GM21423 (cell line): ENCODE results near the gene SEMA4G.

ENCODE experiments used
- ATAC-seq: cut with Tn5 transposase; IDR thresholded peaks from one replicate; pipeline ENCODE4 v1.9.1; 2021; ENCODE audit warnings: mild to moderate bottlenecking, moderate library complexity; ENCODE audit not compliant: unreplicated experiment

Gene SEMA4G, protein sequence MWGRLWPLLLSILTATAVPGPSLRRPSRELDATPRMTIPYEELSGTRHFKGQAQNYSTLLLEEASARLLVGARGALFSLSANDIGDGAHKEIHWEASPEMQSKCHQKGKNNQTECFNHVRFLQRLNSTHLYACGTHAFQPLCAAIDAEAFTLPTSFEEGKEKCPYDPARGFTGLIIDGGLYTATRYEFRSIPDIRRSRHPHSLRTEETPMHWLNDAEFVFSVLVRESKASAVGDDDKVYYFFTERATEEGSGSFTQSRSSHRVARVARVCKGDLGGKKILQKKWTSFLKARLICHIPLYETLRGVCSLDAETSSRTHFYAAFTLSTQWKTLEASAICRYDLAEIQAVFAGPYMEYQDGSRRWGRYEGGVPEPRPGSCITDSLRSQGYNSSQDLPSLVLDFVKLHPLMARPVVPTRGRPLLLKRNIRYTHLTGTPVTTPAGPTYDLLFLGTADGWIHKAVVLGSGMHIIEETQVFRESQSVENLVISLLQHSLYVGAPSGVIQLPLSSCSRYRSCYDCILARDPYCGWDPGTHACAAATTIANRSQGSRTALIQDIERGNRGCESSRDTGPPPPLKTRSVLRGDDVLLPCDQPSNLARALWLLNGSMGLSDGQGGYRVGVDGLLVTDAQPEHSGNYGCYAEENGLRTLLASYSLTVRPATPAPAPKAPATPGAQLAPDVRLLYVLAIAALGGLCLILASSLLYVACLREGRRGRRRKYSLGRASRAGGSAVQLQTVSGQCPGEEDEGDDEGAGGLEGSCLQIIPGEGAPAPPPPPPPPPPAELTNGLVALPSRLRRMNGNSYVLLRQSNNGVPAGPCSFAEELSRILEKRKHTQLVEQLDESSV

DNA sequence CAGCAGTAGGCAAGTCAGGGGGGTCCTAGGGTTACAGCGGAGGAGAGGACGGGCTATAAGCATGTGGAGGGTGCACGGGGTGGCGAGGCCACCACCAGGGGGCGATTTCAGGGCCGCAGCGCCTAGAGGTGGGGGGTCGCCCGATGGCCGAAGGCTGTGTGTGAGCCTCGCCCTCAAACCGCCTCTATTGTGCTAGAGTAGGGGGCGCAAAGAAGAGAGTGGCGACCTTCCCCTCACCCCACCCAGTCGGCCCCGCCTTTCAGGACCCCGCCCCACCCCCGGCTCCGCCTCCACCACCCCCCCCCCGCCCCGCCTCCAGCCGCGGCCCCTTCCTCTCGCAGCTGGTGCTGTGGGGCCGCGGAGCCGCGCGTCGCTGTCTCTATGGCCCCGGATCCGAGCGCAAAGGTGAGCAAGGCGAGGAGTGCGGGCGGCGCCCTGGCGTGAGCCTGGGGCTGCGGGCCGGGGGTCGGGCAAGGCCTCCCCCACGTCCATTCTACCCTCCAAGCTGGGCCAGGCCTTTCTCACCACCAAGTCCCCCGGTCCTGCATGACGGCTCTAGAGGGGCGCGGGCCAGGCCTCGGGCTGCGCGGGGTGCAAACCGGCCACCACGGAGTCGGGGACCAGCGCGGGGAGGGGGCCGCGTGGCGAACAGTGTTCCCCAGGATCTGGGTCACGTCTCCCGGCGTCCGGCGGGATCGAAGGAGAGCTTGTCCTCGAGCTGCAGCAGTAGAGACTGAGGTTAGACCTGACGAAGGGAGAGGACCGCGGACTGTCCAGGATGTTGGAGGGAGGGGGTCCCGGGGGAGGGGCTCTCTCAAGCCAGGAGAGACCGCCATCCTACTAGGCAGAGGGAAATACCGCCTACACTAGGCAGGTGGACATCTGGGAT lies at the start of gene SEMA4G:
Gene SEMA4G (plus strand): TSS at position 318 of the 889 bp plus-strand sequence. CDS start 3,409 bp downstream, outside the sequence.
- no peak for ATAC-seq

DNA sequence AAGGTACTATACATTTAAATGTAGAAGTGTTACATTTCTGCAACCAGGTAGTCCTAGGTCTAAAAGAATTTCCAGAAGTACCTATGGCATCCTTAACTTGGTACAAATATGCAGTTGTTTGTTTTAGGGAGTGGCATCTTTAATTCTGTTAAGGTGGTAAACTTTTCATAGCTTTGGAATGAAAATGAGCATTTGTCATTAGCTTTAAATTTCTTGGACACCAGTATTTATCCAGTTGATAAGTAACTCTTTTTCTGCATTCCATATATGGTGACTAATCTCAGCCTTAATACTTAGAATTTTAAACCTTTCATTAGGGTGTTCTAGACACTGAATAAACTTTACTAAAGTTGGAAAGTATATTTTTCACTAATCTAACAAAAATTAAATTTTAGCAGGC lies 45.7 kb upstream of the SEMA4G start:
- ATAC-seq, result no peak

DNA sequence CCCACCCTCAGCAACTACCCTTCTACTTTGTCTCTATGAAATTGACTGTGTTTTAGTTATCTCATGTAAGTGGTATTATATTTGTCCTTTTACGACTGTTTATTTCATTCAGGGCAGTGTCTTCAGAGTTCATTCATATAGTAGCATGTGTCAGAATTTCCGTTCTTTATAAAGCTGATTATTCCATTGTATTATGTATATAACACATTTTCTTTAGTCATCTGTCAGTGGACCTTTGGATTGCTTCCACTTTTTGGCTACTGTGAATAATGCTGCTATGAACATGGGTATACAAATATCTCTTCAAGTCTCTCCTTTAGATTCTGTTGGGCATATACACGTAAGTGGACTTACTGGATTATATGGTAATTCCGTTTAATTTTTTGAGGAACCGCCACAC lies 42.0 kb upstream of the SEMA4G start:
- ATAC-seq, result no peak

DNA sequence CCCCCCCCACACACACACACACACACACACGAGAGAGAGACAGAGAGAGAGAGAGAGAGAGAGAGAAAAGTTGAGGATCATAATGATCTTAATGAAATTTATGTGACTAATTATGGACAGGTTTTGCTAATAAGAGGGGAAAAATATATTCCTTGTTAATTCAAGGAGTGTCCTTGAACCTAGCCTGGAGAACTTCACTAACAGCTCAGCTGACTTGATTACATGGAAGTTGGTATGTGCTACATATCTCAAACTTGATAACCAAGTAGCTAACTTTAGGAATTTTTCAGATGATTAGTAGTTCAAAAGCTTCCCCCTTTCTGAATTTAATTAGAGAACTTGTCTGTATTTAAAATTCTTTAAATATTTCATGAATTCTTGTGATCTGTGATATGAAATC lies 41.3 kb upstream of the SEMA4G start:
- ATAC-seq, result no peak

DNA sequence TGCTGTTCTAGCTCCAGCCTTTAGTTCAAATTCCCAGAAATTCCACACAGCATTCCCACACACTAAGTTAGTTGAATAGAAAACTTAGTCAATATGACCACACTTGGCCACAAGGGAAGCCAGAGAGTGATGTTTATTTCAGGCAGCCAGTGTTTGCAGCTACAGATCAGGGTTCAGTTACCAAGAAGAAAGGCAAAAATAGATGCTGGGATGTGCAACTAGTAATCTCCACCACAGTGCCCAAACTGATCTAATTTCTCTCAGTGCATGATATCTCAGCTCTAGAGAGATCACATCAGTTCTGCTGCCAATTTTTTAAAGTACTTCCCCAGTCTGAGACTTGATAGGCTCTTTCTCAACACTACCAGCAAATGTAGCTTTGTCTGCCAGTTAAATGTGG lies 38.9 kb upstream of the SEMA4G start:
- ATAC-seq, result no peak

DNA sequence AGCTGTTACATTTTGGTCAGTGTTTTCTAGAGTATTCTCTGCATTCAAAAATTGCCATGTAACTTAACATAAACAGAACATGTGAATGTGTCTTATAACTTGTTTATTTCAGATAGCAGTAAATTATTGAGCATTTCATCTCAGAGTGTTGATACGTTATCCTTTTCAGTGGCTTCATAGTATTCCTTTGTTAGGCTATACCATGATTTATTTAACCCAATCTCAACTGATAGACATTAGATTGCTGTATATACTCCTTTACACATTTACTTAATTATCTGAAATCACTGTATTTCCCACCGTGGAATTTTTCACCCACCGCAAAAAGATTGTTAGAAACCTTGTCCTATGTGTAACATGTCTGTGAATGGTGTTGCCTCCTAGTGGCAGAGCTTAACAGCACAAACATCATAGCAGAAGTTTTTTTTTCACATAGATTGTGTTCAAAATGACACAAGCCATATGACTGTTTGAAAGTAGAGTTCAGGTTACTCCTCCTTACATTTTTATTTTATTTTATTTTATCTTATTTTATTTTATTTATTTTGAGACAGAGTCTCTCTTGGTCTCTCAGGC lies 35.1 kb upstream of the SEMA4G start:
- no peak for ATAC-seq

DNA sequence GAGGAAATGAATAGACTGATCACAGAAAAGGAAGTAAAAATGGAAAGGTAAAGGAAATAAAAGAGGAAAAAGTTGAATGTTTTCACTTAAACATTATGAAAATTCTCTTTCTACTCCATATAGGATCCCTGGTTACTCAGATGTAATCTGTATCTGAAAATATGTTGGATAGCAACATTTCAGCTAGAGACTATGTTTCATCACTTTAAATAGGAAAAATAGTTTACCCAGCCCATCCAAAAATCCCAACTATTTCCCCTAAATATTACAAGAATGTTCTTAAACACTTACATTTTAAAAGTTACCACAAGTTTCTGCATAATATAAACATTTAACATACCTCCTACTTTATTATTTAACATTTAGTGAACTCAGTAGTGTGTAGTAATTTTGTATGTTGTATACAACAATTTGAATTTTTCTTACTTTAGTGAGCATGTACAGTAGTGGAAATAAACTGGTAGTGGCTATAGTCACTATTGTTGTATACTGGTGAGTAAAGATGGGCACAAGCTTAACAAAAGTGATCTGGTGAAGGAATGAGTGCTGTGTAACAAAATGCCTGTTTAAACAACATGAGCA lies 29.4 kb upstream of the SEMA4G start:
- no peak for ATAC-seq

DNA sequence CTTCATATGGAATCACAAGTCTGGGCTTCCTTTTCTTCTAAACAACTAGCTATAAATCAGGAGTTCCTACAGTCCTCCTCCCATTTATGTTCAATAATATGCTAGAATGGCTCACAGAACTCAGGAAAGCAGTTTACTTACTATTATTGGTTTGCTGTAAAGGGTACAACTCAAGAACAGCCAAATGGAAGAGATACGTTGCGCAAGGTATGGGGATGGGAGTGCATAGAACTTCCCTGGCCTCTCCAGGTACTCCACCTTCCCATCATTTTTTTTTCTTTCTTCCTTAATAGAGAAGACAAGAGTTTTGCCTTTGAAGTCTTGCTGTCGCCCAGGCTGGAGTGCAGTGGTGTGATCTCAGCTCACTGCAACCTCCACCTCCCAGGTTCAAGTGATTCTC lies 27.1 kb upstream of the SEMA4G start:
- ATAC-seq, result no peak

DNA sequence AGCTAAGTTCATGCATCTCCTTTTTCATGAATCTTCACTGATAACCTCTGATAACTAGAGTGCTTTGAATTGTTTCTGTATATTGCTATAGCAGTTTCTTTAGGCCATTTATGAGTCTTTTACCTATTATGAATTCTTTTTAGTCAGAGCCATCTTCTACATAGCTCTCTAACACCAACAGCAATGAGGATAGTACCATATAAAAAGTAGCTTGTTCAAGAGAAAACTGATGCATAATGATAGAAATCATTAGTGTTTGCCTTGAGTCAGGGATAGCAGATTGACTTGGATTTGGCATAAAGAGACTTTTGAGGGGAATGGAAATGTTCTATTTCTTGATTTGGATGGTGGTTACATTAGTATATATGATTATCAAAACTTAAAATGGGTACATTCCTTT lies 25.8 kb upstream of the SEMA4G start:
- no peak for ATAC-seq

DNA sequence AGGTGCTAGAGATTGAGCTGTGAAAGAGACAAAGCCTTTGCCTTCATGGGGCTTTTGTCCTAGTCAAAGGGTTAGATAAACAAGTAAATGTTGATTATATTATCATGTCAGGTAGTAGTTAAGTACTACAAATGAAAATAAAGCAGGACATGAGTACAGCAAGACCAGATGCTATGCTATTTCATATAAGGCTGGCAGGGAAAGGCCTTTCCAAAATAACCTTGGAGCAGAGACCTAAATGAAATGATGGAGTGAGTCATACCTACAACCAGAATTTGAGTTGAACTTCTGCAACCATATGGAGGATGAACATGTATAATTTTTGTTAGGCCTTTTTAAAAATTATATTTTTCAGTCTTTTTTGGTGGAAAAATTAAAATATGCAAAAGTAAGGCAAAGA lies 23.6 kb upstream of the SEMA4G start:
- no peak for ATAC-seq

DNA sequence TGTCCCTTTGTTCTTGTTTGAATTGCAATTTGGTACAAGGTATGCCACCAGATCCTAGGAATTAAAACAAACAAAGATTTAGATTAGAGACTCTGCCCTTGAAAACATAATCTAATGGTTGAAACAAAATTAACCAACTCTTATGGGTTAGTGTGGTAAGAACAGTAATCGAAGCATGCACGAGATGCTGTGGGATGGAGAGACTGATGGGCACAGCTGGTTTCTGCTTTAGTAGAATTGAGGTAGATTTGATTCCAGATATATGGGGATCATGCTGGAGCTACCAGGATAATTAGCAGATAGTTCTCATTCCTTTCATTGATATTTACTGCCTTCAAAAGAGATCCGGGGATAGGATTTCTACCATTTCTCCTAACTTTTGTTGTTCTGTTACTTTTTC lies 20.4 kb upstream of the SEMA4G start:
- no peak for ATAC-seq

DNA sequence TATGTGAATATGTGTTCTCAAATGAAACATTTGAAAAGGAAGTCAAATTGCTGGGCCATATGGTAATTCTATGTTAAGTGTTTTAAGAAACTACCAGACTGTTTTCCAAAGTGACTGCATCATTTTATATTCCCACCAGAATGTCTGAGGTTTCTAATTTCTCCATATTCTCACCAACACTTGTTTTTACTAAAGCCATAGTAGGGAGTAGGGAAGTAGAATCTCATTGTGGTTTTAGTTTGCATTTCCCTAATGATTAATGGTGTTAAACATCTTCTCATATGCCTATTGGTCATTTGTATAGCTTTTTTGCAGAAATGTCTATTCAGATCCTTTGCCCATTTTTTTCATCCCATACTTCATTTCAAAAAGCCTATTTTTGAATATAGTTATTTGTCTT lies 9.1 kb upstream of the SEMA4G start:
- ATAC-seq, result no peak

DNA sequence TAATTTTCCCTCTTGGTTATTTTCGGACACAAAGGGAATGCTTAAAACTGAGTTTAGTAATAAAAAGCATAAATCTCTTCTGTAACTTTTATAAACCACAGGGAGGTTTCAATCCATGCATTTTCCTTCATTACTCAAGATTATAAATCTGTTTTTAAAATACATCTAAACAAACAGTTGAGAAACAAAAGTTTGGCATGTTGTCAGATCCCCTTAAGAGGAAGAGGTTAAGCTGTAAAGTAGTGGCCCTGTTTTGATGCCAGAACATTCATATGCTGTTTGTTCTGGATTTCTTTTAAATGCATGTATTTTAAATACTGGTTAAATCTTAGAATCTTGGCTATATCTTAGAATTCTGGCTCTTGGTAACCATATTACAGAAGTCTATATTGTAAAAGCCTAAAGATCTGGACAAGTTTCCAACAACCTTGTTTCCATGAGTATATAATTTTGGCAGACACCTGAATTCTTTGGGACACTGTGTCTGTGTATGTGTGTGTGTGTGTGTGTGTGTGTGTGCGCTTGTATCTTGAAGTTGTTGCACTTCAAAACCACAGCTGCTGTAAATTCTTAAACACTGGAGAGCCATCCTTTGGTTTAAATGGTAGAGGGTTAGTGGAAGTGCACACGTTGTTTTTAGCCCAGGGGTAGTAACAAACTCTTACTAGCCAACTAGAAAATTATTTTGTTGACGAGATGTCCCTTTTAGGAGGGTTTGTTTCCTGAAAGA lies 6.8 kb upstream of the SEMA4G start:
- ATAC-seq, result no peak

DNA sequence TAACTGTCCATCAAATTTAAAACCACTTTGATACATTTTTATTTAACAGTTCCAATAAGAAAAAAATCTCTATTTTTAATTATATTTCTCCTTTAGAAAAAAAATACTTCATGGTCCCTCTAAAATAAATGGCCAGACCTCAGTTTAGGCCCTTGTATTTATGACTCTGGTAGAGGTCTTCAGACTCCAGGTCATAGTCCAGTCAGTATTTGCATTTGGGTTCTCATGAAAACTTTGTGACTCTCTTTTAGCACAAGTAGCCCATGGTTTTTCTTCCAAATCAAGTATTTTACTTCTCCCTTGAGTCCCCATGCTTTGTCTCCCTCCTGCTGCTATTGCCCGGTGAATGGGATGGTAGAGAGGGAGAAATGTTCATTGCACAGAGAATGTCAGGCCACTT lies 5.5 kb upstream of the SEMA4G start:
- ATAC-seq, result no peak

DNA sequence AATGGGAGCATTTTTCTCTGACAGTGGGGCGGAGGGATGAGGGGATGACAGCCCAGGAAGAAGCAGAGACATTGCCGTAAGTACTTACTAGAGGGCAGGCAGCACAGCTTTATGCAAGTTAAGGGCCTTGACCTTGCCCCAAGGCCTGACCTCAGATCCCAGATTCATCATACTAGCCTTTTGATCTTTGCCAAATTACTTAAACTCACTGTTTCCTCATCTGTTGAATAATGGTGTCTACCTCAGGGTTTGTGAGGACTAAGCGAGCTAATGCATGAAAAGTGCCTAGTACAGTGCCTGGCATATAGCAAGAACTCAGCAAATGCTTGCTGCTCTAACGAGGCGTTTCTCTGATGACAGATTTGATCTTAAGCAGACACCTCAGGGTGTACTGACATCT lies 3.5 kb upstream of the SEMA4G start:
- ATAC-seq, result no peak

DNA sequence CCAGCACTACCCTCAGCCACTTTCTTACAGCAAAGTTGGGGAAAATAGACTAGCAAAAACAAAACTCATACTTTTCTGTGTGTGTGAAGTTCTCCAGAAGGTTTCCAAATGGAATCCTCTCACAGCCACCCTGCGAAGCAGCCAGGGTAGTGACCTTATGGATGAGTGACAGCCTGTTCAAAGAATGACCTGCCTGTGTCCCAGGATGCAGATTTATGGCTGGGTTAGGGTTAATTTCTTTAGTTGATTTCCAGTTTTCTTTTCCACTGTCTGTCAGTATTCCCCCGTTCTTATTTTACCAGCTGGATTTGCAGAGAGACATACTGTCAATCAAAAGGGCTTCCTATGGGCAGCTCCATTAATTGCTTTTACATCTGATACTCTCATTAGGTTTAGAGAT lies 2.4 kb upstream of the SEMA4G start:
- no peak for ATAC-seq

DNA sequence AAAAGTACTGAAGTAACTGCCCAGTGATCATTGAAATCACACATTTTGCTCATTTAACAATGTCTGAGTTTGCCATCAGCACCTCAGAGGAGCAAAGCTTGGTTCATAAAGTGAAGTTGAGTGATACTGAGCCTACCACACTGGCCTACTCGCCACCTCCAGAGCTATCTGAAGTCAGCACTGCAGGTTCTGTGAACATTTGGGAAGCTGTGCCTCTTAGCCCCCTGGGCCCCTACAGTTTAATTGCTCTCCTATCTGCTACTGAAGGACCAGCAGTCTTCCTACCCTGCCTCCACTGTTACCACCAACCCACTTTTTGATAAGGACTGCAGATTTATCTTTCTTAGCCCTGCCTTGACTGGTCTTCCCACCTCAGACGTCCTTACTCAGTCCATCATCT lies 2.0 kb upstream of the SEMA4G start:
- ATAC-seq, result no peak

DNA sequence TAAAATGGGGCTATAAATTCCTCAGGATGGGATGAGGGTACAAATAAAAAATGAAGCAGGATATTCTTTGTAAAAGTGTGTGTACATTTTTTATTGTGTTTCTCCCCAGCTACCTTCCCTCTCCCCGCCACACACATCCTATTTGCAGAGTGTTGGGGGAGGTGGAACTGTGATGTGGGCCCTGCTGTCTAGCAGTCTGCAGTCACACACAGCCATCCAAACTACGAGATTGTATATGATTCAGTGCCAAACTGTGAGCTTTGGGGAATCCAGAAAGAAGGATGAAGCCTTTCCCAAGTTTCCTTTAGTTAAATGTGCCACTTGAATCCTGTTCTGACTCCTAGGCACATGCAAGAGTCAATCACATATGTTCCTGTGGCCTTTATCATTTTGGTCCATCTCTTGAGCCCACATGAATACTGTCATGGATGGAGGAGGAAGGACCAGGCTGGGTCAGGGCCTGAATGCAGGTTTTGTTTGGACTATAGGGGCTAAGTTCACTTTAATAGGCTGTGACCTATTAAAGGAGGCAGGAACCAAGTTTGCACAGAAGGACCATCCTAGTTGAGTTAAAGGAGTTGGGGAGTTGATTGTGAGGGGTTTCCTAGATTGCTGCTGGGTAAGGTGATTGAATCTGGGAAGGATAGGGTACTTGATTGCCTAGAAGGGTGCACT lies 1.1 kb upstream of the SEMA4G start:
- no peak for ATAC-seq

DNA sequence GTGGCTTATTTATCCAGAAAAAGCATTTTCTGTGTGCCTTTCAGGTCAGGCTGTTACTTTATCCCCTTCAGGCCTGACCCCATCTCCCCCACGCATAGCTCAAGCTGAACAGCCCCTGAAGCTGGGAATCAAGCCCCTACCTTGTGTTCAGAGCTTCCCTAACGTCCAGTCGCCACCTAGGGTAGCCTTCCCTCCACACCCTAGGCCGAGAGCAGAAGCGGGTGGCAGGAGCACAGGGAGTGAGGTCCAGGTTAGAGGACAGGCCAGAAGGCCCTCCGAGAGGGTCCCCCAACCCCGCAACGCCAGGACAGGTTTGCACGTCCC lies 479 bp upstream of the SEMA4G start:
- ATAC-seq, result no peak
